ENCODE data around the gene PTPRQ. TPM values are rescaled to one million over a fixed set of nuclear protein-coding genes. Genes with fewer than 3 reads are reported as not detected.

The PTPRQ gene
- polyA plus RNA-seq, 1 experiment = 5.1 TPM

DNA sequence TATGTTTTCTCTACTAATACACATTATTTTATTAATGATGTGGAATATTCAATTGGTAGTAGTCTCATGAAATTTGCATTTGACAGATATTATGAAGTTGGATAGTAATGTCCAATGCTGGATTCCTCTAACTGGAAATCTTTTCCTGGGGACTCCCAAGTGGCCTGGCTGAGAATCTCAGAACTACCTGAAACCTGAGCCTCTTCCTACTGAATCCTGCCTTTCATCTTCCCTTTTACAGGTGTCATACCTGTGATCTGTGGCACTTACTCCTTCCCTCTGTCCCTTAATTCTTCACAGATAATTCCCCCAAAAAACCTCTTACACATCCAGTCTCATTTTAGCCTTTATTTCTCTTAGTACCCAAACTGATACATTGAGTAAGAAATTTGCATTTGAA is 173.7 kb downstream of the PTPRQ start:
- TF ChIP-seq, protein P1, sequence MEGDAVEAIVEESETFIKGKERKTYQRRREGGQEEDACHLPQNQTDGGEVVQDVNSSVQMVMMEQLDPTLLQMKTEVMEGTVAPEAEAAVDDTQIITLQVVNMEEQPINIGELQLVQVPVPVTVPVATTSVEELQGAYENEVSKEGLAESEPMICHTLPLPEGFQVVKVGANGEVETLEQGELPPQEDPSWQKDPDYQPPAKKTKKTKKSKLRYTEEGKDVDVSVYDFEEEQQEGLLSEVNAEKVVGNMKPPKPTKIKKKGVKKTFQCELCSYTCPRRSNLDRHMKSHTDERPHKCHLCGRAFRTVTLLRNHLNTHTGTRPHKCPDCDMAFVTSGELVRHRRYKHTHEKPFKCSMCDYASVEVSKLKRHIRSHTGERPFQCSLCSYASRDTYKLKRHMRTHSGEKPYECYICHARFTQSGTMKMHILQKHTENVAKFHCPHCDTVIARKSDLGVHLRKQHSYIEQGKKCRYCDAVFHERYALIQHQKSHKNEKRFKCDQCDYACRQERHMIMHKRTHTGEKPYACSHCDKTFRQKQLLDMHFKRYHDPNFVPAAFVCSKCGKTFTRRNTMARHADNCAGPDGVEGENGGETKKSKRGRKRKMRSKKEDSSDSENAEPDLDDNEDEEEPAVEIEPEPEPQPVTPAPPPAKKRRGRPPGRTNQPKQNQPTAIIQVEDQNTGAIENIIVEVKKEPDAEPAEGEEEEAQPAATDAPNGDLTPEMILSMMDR (IDR thresholded peaks at IDR 0.05; ENCODE audit: insufficient read depth, low read depth, low read length) = no peak
- POLR2A ChIA-PET = no interaction called here
- H3K36me3 ChIP-seq (ENCODE audit: control insufficient read depth, insufficient read depth, low read length) = no peaks in the 10 kb centered on the region
- no peak for DNase-seq (ENCODE audit: low read depth)
- H3K4me3 ChIP-seq (ENCODE audit: low read depth, low read length) = no peak overlapping the region
- no peaks in the 10 kb centered on the region for H3K27me3 ChIP-seq (ENCODE audit: control insufficient read depth, insufficient read depth, low read length)
- CTCF ChIA-PET = interaction anchor here (0.6 to 1.4 kb wide), 5 partner anchors 10 to 929 kb away, joined by 3 to 4 read pairs (median 3); no protein-coding TSS in a partner anchor

DNA sequence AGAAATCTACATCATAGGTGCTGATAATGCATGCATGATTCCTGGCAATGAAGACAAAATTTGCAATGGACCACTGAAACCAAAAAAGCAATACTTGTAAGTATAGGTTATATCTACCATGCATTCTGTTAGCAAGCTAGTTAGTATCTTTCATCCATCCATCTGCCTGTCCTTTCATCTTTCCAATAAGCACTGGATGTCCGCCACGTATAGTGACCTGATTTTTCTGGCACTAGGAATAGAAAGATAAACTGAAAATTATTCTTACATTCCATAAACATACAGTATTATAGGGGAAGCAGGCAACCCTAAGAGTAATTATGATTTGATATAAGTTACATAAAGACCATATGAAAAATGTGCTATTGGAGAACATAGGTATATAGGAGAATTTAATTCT is 176.2 kb downstream of the PTPRQ start:
- DNase-seq (ENCODE audit: low read depth) = no peak
- no peaks in the 10 kb centered on the region for H3K36me3 ChIP-seq (ENCODE audit: control insufficient read depth, insufficient read depth, low read length)
- H3K27me3 ChIP-seq (ENCODE audit: control insufficient read depth, insufficient read depth, low read length) = no peaks in the 10 kb centered on the region
- TF ChIP-seq, protein P1 (IDR thresholded peaks at IDR 0.05; ENCODE audit: insufficient read depth, low read depth, low read length) = no peak
- CTCF ChIA-PET = no interaction called here
- no peak overlapping the region for H3K4me3 ChIP-seq (ENCODE audit: low read depth, low read length)
- POLR2A ChIA-PET = no interaction called here

DNA sequence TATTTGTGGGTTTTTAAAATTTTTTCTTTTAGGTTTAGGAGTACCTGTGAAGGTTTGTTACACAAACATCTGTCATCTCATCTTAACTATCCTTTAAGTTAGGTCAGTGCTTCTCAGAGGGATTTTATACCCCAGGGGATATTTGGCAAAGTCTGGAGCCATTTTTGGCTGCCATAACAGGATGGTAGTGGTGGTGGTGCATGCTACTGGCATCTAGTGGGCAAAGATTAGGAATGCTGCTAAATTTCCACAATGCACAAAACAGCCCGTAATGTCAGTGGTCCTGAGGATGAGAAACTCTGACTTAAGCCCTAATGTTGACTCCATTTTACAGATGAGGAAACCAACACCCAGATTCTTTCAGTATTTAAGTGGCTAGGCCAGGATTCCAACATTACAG is 178.2 kb downstream of the PTPRQ start:
- CTCF ChIA-PET = no interaction called here
- no peak for DNase-seq (ENCODE audit: low read depth)
- no peaks in the 10 kb centered on the region for H3K27me3 ChIP-seq (ENCODE audit: control insufficient read depth, insufficient read depth, low read length)

DNA sequence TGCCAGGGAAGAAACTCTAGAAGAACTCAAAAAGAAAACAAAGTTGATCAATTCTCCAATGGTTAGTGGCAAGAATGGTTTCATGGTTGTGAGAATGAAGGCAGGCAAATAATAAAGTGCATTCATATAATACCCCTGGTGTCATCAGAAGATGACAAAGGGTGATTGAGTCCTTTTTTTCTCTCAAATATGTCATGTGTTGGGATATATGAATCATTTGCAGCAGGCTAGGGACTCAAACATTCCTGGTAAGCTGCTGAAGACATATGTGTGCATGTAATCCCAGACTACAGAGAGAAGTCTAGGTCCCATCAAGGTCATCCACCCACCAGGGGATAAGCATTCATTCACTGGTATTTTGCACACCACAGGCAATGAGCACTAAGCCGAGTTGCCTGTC is 181.0 kb downstream of the PTPRQ start:
- H3K4me3 ChIP-seq (ENCODE audit: low read depth, low read length) = no peak overlapping the region
- TF ChIP-seq, protein P1 (IDR thresholded peaks at IDR 0.05; ENCODE audit: insufficient read depth, low read depth, low read length) = no peak
- no peaks in the 10 kb centered on the region for H3K27me3 ChIP-seq (ENCODE audit: control insufficient read depth, insufficient read depth, low read length)
- CTCF ChIA-PET = interaction anchor here (1.2 kb wide), 1 partner anchor 13 kb away, joined by 3 read pairs; no protein-coding TSS in a partner anchor
- DNase-seq (ENCODE audit: low read depth) = no peak
- no peaks in the 10 kb centered on the region for H3K36me3 ChIP-seq (ENCODE audit: control insufficient read depth, insufficient read depth, low read length)
- POLR2A ChIA-PET = no interaction called here

More for the DNA sequence above, 178.2 kb downstream of the PTPRQ start:
- TF ChIP-seq, protein P1 (IDR thresholded peaks at IDR 0.05; ENCODE audit: insufficient read depth, low read depth, low read length) = no peak
- POLR2A ChIA-PET = no interaction called here
- H3K4me3 ChIP-seq (ENCODE audit: low read depth, low read length) = no peak overlapping the region
- no peaks in the 10 kb centered on the region for H3K36me3 ChIP-seq (ENCODE audit: control insufficient read depth, insufficient read depth, low read length)

DNA sequence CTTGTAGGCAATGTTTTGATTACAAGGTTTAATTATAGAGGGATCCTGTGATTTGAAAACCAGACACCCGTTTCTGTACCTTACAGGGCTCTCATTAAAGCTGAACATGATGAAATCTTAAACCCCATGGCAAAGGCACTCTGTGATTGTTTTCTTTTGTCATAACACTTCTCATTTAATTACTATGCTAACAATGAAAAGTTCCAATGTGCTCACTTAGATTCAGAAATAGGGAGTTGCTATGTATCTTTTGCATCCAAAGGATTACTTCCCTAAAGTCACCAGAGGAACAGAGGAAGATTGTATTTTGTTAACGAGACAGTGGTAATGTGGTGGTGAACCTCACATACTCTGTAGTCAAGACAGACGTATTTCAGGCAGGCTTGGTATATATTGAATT is 181.9 kb downstream of the PTPRQ start:
- CTCF ChIA-PET = interaction anchor here (1.2 kb wide), 1 partner anchor 14 kb away, joined by 3 read pairs; no protein-coding TSS in a partner anchor
- TF ChIP-seq, protein P1 (IDR thresholded peaks at IDR 0.05; ENCODE audit: insufficient read depth, low read depth, low read length) = no peak
- no peak overlapping the region for H3K4me3 ChIP-seq (ENCODE audit: low read depth, low read length)
- POLR2A ChIA-PET = no interaction called here
- H3K36me3 ChIP-seq (ENCODE audit: control insufficient read depth, insufficient read depth, low read length) = no peaks in the 10 kb centered on the region
- no peaks in the 10 kb centered on the region for H3K27me3 ChIP-seq (ENCODE audit: control insufficient read depth, insufficient read depth, low read length)
- DNase-seq (ENCODE audit: low read depth) = no peak

Measured in BJ (cell line).